ENCODE data around the gene DUSP22. TPM values are rescaled to one million over a fixed set of nuclear protein-coding genes. Genes with fewer than 3 reads are reported as not detected.

The DUSP22 gene
- total RNA-seq, 1 experiment from 2014 or later: 16.0 TPM

DNA sequence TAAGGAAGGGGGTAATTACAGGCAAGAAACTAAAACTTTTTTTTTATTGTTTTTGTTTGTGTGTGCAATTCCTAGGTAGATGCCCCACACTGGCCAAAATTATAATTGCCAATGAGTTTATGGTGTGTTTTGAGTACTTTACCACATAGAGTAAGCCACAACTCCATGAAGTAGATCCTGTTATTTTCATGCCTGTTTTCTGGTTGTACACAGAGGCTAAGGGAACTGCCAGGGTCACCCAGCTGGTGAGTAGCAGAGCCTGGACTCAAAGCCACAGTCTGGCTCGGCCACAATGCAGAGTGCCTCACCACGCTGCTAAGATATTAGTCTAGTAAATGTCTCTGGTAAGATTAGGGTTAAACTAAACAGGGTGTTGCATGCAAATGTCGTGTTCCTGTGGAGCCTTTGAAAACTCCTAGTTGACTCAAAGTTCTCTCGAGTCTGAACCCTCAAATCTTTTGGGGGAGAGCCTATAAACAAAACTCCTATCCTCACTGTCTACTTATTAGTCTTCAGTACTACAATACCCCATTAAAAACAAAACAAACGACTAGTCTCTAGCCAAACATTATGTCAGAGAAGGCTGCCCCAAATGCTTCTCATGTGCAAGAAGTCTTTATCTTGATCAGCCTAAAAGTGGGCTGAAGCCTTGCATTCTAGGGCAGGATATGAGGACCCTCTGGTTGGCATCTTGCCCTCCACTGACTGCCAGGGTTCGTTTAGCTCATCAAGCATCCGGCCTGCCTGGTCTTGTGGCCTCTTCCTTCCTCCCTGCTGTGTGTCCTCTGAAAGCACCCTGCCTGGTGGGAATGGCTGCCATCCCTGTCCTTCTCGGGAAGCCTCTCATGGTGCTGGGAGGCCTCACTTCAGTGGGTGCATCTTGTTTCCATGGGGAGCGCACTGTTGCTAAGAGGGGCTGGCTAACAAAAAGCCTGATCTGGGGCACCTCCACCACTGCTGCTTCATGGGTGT lies 4.2 kb downstream of the DUSP22 start:
- Histone ChIP-seq H3K4me3 (ENCODE audit: low read depth, low read length, poor library complexity, severe bottlenecking) (no peak overlapping the region), H3K4me1 (ENCODE audit: insufficient read depth, low read length, poor library complexity, severe bottlenecking) (no peaks in the 10 kb centered on the region), H3K27ac (ENCODE audit: low read depth, low read length, poor library complexity, severe bottlenecking) (no peak overlapping the region), H3K9me3 (ENCODE audit: low read depth, low read length, poor library complexity, severe bottlenecking) (no peaks in the 10 kb centered on the region), H3K36me3 (ENCODE audit: insufficient read depth, low read length, poor library complexity, severe bottlenecking) (no peaks in the 10 kb centered on the region), H3K27me3 (replicated peaks; ENCODE audit: insufficient read depth, low read depth, low read length, poor library complexity) (no peaks in the 10 kb centered on the region)
- DNase-seq (ENCODE audit: low spot score): no peak
- ChIA-PET CTCF (no interaction called here), POLR2A (ENCODE audit: low non-redundant PET) (interaction anchor here (0.5 kb wide), 1 partner anchor 504 kb away, joined by 11 read pairs; no protein-coding TSS in a partner anchor)
- intact Hi-C loops (cut with micrococcal nuclease; ENCODE audit: unreplicated experiment): no loop called here
- BruUV-seq (replicated peaks): no TSS peak
- TF ChIP-seq, protein P1, sequence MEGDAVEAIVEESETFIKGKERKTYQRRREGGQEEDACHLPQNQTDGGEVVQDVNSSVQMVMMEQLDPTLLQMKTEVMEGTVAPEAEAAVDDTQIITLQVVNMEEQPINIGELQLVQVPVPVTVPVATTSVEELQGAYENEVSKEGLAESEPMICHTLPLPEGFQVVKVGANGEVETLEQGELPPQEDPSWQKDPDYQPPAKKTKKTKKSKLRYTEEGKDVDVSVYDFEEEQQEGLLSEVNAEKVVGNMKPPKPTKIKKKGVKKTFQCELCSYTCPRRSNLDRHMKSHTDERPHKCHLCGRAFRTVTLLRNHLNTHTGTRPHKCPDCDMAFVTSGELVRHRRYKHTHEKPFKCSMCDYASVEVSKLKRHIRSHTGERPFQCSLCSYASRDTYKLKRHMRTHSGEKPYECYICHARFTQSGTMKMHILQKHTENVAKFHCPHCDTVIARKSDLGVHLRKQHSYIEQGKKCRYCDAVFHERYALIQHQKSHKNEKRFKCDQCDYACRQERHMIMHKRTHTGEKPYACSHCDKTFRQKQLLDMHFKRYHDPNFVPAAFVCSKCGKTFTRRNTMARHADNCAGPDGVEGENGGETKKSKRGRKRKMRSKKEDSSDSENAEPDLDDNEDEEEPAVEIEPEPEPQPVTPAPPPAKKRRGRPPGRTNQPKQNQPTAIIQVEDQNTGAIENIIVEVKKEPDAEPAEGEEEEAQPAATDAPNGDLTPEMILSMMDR (conservative IDR thresholded peaks at IDR 0.05; ENCODE audit: low read depth, low read length): no peak
- no peak for TF ChIP-seq EZH2 (IDR thresholded peaks at IDR 0.05; ENCODE audit: borderline replicate concordance, low read depth, low read length, poor library complexity, severe bottlenecking)

DNA sequence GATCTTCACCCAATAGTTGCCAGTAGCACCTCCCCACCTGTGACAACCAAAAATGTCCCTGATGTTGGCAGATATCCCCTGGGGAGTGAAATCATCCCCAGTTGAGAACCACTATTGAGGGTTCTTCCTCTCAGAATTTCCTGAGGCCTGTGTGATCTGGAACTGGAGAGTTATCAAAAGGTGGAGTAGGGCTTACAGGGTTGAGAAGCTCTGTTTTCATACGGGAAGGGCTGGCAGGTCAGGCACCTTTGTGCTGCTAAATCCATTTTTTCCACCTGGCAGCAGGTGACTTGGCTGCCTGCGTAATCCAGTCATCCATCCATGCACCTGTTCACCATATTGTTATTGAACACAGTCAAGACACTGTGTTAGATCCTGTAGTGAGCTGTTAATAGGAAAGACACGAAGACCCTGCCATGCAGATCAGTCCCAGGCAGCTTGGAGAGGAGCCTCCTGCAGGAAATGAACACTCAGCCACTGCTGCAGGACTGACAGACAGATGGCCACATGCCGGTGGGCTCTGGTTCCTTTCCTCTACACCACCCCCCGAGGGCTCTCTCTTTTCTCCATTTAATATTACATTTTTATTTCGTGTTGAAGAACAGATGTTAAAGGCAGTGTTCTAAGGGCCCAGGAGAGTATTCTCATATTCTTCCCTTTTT lies 5.4 kb downstream of the DUSP22 start:
- no peak for TF ChIP-seq EZH2 (IDR thresholded peaks at IDR 0.05; ENCODE audit: borderline replicate concordance, low read depth, low read length, poor library complexity, severe bottlenecking)
- TF ChIP-seq, protein P1 (conservative IDR thresholded peaks at IDR 0.05; ENCODE audit: low read depth, low read length): no peak
- BruUV-seq (replicated peaks): no TSS peak
- POLR2A ChIA-PET (ENCODE audit: low non-redundant PET): no interaction called here
- H3K9me3 ChIP-seq (ENCODE audit: low read depth, low read length, poor library complexity, severe bottlenecking): peaks cover 3% of the 10 kb centered on the region
- no peak overlapping the region for H3K27ac ChIP-seq (ENCODE audit: low read depth, low read length, poor library complexity, severe bottlenecking)
- H3K27me3 ChIP-seq (replicated peaks; ENCODE audit: insufficient read depth, low read depth, low read length, poor library complexity): no peaks in the 10 kb centered on the region
- no peaks in the 10 kb centered on the region for H3K4me1 ChIP-seq (ENCODE audit: insufficient read depth, low read length, poor library complexity, severe bottlenecking)
- intact Hi-C loops (cut with micrococcal nuclease; ENCODE audit: unreplicated experiment): no loop called here
- H3K4me3 ChIP-seq (ENCODE audit: low read depth, low read length, poor library complexity, severe bottlenecking): no peak overlapping the region
- CTCF ChIA-PET: no interaction called here
- DNase-seq (ENCODE audit: low spot score): no peak
- no peaks in the 10 kb centered on the region for H3K36me3 ChIP-seq (ENCODE audit: insufficient read depth, low read length, poor library complexity, severe bottlenecking)

DNA sequence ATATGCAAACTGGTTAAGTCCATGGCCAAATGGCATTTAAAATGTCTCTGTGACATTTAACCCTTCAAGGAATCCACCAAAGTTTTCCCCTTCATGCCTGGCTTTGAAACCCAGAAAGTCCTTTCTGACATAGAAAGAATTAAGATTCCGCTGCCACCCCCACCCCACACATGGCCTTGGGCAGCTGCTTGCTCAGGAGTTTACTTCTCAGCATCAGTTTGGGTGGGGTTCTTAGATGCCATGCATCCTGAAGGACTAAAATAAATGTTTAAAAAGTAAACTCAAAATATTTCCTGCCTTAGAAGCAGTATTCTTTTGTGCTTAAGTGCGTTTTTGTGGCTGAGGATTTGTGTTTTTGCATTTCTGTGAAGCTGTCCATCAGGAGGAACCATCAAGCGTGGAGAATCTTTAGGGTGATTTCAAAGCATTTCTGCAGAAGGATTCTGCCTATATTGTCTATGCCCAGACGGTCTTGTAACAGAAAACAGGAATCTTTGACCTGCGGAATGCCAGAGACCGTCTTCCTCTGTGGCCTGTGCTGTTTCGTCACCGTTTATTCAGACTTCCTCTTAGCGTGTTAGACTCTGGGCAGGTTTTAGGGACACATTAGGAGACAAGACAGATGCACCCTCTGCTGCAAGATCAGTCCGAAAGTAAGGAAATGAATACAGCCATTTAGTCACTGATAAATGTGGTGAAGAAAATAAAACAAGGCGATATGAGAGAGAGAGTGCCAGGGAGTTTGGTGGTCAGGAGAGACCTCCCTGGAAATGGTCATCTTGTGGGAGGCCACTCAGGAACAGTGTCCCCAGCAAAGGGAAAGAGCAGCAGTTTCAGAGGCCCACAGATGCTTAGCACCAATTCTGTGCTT lies 6.2 kb downstream of the DUSP22 start:
- intact Hi-C loops (cut with micrococcal nuclease; ENCODE audit: unreplicated experiment): no loop called here
- ChIA-PET POLR2A (ENCODE audit: low non-redundant PET) (no interaction called here), CTCF (no interaction called here)
- no peak for DNase-seq (ENCODE audit: low spot score)
- Histone ChIP-seq H3K36me3 (ENCODE audit: insufficient read depth, low read length, poor library complexity, severe bottlenecking) (no peaks in the 10 kb centered on the region), H3K9me3 (ENCODE audit: low read depth, low read length, poor library complexity, severe bottlenecking) (peaks cover 9% of the 10 kb centered on the region), H3K27ac (ENCODE audit: low read depth, low read length, poor library complexity, severe bottlenecking) (no peak overlapping the region), H3K4me1 (ENCODE audit: insufficient read depth, low read length, poor library complexity, severe bottlenecking) (no peaks in the 10 kb centered on the region), H3K27me3 (replicated peaks; ENCODE audit: insufficient read depth, low read depth, low read length, poor library complexity) (no peaks in the 10 kb centered on the region), H3K4me3 (ENCODE audit: low read depth, low read length, poor library complexity, severe bottlenecking) (no peak overlapping the region)
- BruUV-seq (replicated peaks): no TSS peak
- TF ChIP-seq, protein P1 (conservative IDR thresholded peaks at IDR 0.05; ENCODE audit: low read depth, low read length): no peak
- no peak for TF ChIP-seq EZH2 (IDR thresholded peaks at IDR 0.05; ENCODE audit: borderline replicate concordance, low read depth, low read length, poor library complexity, severe bottlenecking)
